ENCODE measurements around the gene LYRM4.

The LYRM4 gene

GRCh38 chr6:5172041-5172653 lies 88.6 kb downstream of the LYRM4 start:
- no peak for DNase-seq

GRCh38 chr6:5167501-5167900 lies 93.2 kb downstream of the LYRM4 start:
- no peak for DNase-seq

GRCh38 chr6:5164092-5164491 lies 96.7 kb downstream of the LYRM4 start:
- no peak for DNase-seq

GRCh38 chr6:5163247-5163646 lies 97.5 kb downstream of the LYRM4 start:
- no peak for DNase-seq

GRCh38 chr6:5162355-5162754 lies 98.4 kb downstream of the LYRM4 start:
- DNase-seq = no peak

GRCh38 chr6:5160206-5160605 lies 100.5 kb downstream of the LYRM4 start:
- DNase-seq = no peak

GRCh38 chr6:5159162-5159561 lies 101.6 kb downstream of the LYRM4 start:
- no peak for DNase-seq

- DNase-seq = no peak
These were observed 102.6 kb downstream of the LYRM4 start for GRCh38 chr6:5158180-5158579.

GRCh38 chr6:5157621-5158138 lies 103.1 kb downstream of the LYRM4 start:
- no peak for DNase-seq

- DNase-seq = no peak
These were observed 104.1 kb downstream of the LYRM4 start for GRCh38 chr6:5156627-5157026.

GRCh38 chr6:5155906-5156305 lies 104.8 kb downstream of the LYRM4 start:
- DNase-seq = no peak

GRCh38 chr6:5153186-5153585 lies 107.6 kb downstream of the LYRM4 start:
- no peak for DNase-seq

GRCh38 chr6:5152460-5152859 lies 108.3 kb downstream of the LYRM4 start:
- no peak for DNase-seq

- no peak for DNase-seq
These were observed 108.8 kb downstream of the LYRM4 start for GRCh38 chr6:5151955-5152401.

GRCh38 chr6:5151360-5151954 lies 109.3 kb downstream of the LYRM4 start:
- DNase-seq = no peak

- DNase-seq = no peak
These were observed 110.1 kb downstream of the LYRM4 start for GRCh38 chr6:5150551-5151075.

- no peak for DNase-seq
These were observed 110.9 kb downstream of the LYRM4 start for GRCh38 chr6:5149891-5150290.

- DNase-seq = no peak
These were observed 111.5 kb downstream of the LYRM4 start for GRCh38 chr6:5149159-5149704.

GRCh38 chr6:5146398-5146797 lies 114.4 kb downstream of the LYRM4 start:
- DNase-seq = no peak

- peak; percentile 86 to 88 for DNase-seq
These were observed 117.0 kb downstream of the LYRM4 start for GRCh38 chr6:5143634-5144311.

- DNase-seq = no peak
These were observed 117.8 kb downstream of the LYRM4 start for GRCh38 chr6:5142915-5143314.

GRCh38 chr6:5142131-5142530 lies 118.6 kb downstream of the LYRM4 start:
- DNase-seq = no peak

GRCh38 chr6:5141046-5141445 lies 119.7 kb downstream of the LYRM4 start:
- no peak for DNase-seq

Measured in activated T-cell treated with anti-CD3 and anti-CD28 coated beads, Interleukin-2, amount 50 U/mL, for 48 hours (primary cell).